Effector CD8-positive, alpha-beta T cell (primary cell): ENCODE results near the gene ARFGAP3.
"Not testable (repeated sequence)": the region's sequence is repeated elsewhere in the genome, so short reads cannot be mapped to it uniquely, and the experiment has no call there.

Experiments
- DNase-seq: peaks from one replicate; lab custom pipeline; 2025; lab: John Stamatoyannopoulos, UW

Gene ARFGAP3

GRCh38 chr22:42794551-42795510 is 62.2 kb downstream of the ARFGAP3 start:
- DNase-seq = no peak

DNA sequence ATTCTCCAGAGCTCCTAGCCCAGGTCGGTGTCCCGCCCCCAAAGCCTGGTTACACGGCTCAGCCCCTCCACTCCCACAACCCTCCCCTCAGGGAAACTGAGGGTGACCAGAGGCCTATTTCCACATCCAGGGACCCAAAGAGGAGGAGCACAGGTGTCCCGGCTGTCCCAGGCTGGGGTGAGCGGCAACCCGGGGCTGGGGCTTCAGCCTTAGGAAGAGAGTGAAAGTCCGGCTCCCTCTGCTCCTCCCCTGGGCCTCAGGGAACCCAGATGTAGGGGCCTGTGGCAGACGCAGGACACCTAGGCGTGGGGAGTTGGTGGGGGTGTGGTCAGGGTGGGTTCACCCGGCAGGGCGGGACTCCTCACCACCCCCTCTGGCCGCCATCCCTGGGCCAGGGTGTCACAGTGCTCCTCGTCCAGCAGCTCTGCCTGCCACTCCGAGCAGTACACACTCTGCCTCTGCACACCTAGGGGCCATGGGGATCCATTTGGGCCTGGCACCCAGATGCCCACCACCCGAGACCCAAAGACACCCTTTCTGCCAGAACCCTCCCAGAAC is 63.1 kb downstream of the ARFGAP3 start:
- no peak for DNase-seq

DNA sequence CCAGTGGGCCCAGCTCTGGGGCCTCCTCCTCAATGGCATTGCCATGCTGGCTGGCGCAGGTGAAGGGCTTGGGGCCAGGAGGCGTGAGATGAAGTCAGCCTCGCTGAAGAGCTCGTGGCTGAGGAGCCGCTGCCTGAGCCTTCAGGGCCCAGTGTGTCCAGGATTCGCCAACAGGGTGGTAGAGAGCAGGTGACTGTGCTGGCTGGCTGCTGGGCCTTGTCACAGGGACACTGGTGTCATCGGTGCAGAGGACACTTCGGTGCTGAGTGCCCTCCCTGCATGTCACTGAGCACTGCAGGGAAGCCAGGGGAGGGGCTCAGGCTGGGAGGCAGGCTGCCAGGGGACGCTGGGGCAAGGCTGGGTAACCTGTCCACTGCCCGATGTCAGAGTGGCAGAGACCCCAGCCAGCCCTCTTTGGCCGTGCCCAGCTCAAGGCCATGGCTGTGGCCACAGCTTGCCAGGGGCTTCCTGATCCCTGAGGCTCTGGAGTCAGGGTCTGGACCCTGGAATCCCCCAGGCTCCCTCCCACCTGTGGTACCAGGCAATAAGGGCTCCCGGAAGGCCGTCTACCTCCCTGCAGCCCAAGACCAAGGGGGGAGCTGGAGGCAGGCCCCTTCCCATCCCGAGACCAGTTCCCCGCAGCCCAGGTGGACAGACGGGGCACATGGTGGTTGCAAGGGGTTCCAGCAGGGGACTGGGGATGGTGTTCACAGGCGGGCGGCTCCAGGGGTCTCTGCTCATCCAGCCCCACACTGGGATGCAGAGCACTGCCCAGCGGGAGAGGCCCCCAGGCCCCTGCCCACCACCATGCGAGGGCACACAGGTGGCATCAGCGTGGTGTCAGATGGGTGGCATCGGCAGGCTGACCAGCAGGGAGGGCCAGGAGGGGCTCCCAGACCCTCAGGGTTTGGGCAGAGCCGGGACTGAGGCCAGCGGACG is 63.9 kb downstream of the ARFGAP3 start:
- no peak for DNase-seq

DNA sequence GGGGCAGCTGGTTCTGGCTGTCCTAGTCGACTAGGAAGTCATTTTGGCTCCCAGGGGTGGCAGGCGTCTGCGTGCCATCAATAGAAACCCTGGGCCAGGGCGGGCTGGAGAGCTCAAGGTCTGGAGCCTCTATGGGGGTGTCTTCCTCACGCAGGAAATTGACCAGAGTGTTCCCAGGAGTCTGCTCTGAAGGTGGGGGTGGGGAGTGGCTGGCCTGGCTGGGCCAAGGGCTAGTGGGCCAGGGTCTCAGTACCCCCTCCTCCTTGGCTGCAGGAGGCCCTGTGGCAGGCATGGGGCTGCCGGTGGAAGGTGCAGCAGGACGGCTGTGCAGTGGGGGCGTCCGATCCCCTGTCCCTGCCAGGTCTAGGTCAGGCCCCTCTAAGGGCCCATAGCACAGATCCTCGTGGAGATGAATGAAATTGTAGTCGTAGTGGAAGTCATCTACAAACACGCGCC is 64.6 kb downstream of the ARFGAP3 start:
- DNase-seq = no peak

GRCh38 chr22:42791721-42792452 is 65.2 kb downstream of the ARFGAP3 start:
- no peak for DNase-seq

- no peak for DNase-seq
Measured at GRCh38 chr22:42788466-42788865, 68.6 kb downstream of the ARFGAP3 start.

GRCh38 chr22:42788021-42788420 is 69.1 kb downstream of the ARFGAP3 start:
- no peak for DNase-seq

GRCh38 chr22:42787357-42787736 is 69.7 kb downstream of the ARFGAP3 start:
- no peak for DNase-seq

- no peak for DNase-seq
Measured at GRCh38 chr22:42786606-42787356, 70.3 kb downstream of the ARFGAP3 start.

- DNase-seq = no peak
Measured at GRCh38 chr22:42785706-42786499, 71.2 kb downstream of the ARFGAP3 start.

- DNase-seq = not testable (repeated sequence)
Measured at GRCh38 chr22:42782306-42782705, 74.8 kb downstream of the ARFGAP3 start.

- DNase-seq = no peak
Measured at GRCh38 chr22:42780070-42780540, 77.0 kb downstream of the ARFGAP3 start.

DNA sequence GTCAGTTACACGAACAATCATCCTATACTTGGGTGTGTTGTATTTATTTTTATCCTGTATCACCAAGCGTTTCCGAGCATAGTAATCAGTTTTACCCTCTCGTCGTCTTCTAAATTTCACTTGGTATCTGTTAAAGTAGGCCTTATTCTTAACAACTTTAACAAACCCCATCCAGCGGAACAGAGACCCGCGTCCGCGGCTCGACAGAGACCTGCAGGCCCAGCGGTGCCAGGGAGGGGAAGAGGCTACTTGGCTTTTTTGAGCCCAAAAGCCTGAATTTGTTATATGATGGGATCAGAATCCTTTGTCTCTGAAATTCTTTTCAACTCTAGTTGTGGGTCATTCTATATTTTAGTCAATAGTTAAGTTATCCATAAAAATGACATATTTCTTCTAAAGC is 79.9 kb downstream of the ARFGAP3 start:
- no peak for DNase-seq

DNA sequence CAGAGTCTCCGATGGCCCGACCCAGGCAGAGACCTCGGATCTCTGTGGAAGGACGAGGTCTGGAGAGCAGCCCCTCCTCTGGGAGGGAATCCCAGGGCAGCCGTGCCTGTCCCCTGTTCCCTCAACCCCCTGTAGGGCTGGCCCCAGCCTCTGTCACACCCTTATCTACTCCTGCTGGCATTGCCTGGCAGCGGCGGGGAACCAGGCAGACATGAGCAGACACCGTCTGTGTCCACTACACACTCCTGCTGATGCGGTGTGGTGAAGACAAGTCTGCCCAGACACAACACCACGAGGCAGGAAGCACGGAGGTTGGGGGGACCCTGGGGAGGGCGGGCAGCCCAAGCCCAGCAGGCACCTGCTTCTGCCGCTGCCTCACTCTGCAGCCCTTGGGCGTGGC is 83.9 kb downstream of the ARFGAP3 start:
- DNase-seq = no peak

- no peak for DNase-seq
Measured at GRCh38 chr22:42772647-42773046, 84.4 kb downstream of the ARFGAP3 start.

GRCh38 chr22:42770941-42771647 is 86.0 kb downstream of the ARFGAP3 start:
- DNase-seq = no peak

DNA sequence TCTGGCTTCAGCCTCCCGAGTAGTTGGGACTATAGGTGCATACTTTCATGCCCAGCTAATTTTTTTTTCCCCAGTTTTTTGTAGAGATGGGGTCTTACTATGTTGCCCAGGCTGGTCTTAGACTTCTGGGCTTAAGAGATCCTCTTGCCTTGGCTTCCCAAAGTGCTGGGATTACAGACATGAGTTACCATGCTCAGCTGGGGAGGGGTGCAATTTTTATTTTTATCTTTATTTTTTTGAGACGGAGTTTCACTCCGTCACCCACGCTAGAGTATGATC is 86.7 kb downstream of the ARFGAP3 start:
- DNase-seq = no peak

- DNase-seq = no peak
Measured at GRCh38 chr22:42769574-42770447, 87.3 kb downstream of the ARFGAP3 start.

DNA sequence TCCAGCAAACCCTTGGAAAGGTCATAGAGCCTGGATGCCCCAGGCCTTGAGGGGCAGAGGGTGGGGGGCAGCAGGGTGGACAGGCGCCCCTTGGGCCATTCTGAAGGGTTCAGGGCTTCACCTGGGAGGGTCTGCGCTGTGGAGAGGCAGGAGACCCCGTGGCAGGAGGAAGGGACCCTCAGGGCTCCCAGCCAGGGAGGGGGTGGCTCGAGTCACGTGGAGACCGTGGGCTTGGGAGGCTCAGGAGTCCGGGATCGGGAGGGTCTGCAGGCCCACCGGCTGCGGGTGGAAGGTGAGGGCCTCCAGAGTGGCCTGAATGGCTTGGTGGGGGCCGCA is 87.9 kb downstream of the ARFGAP3 start:
- DNase-seq = no peak
